T-helper 17 cell (primary cell): ENCODE data around the gene RBM19. TPM values are rescaled to one million over a fixed set of nuclear protein-coding genes. Genes with fewer than 3 reads are reported as not detected.

Source experiments
- ATAC-seq: fragments of 150-1000 bp; cut with Tn5 transposase; 2 replicates; pipeline ENCODE4 v1.10.0; 2021; ENCODE audit warnings: mild to moderate bottlenecking, moderate library complexity
- DNase-seq, 3 donors: peaks; one replicate each; pipeline versions ENCODE4 v3.0.0 to v3.0.0-alpha.2; 2020 to 2021
- H3K9me3 ChIP-seq: one replicate; pipeline ENCODE4 v1.7.0; 2013; ENCODE audit warnings: low read length, mild to moderate bottlenecking; ENCODE audit not compliant: control insufficient read depth, poor library complexity, severe bottlenecking
- H3K27ac Mint-ChIP-seq: one replicate; pipeline ENCODE4 v1.8.0; 2022; ENCODE audit warnings: mild to moderate bottlenecking, moderate library complexity, mixed read lengths
- H3K27me3 Mint-ChIP-seq: one replicate; pipeline ENCODE4 v1.8.0; 2022; ENCODE audit warnings: mixed read lengths
- H3K36me3 Mint-ChIP-seq: one replicate; pipeline ENCODE4 v1.8.0; 2022; ENCODE audit warnings: low read depth, mixed read lengths
- H3K4me1 Mint-ChIP-seq: one replicate; pipeline ENCODE4 v1.8.0; 2022; ENCODE audit warnings: mild to moderate bottlenecking, mixed read lengths
- H3K4me3 Mint-ChIP-seq: one replicate; pipeline ENCODE4 v1.8.0; 2022; ENCODE audit warnings: mild to moderate bottlenecking, moderate library complexity, mixed read lengths
- total RNA-seq, 4 donors: library from RNA in 2 of 4; stranded (reverse) in 2 of 4; gene quantifications; one replicate each; pipeline ENCODE4 v1.2.3 and lab custom pipeline; 2022 to 2026

RBM19 gene
- total RNA-seq, 2 donors from 2014 or later: 52.9 to 63.0 TPM

GRCh38 chr12:113959096-113959495 is 7.0 kb downstream of the RBM19 start:
- DNase-seq: no peak
- Mint-ChIP-seq H3K4me1 (peaks cover 19% of the 10 kb centered on the region), H3K27ac (no peak overlapping the region), H3K36me3 (peaks cover 21% of the 10 kb centered on the region), H3K4me3 (no peak overlapping the region), H3K27me3 (no peaks in the 10 kb centered on the region)
- ATAC-seq: no peak
- no peaks in the 10 kb centered on the region for H3K9me3 ChIP-seq

- Mint-ChIP-seq H3K36me3 (peaks cover 21% of the 10 kb centered on the region), H3K4me3 (peak overlapping the region; percentile 49), H3K4me1 (peaks cover 15% of the 10 kb centered on the region), H3K27ac (no peak overlapping the region), H3K27me3 (no peaks in the 10 kb centered on the region)
- no peaks in the 10 kb centered on the region for H3K9me3 ChIP-seq
- ATAC-seq (no peak), DNase-seq (no peak)
Observed at GRCh38 chr12:113958108-113958507, 8.0 kb downstream of the RBM19 start.

GRCh38 chr12:113957627-113958026 is 8.5 kb downstream of the RBM19 start:
- no peak for DNase-seq
- no peak overlapping the region for H3K27ac Mint-ChIP-seq
- no peak overlapping the region for H3K4me3 Mint-ChIP-seq
- H3K36me3 Mint-ChIP-seq: peaks cover 21% of the 10 kb centered on the region
- H3K27me3 Mint-ChIP-seq: no peaks in the 10 kb centered on the region
- ATAC-seq: no peak
- no peaks in the 10 kb centered on the region for H3K9me3 ChIP-seq
- peaks cover 13% of the 10 kb centered on the region for H3K4me1 Mint-ChIP-seq

- no peak for ATAC-seq
- H3K4me3 Mint-ChIP-seq: no peak overlapping the region
- DNase-seq: no peak
- H3K4me1 Mint-ChIP-seq: peaks cover 8% of the 10 kb centered on the region
- no peaks in the 10 kb centered on the region for H3K9me3 ChIP-seq
- H3K27ac Mint-ChIP-seq: no peak overlapping the region
- H3K27me3 Mint-ChIP-seq: no peaks in the 10 kb centered on the region
- peaks cover 17% of the 10 kb centered on the region for H3K36me3 Mint-ChIP-seq
Observed at GRCh38 chr12:113955109-113955970, 10.8 kb downstream of the RBM19 start.

- Mint-ChIP-seq H3K36me3 (peaks cover 19% of the 10 kb centered on the region), H3K4me1 (peaks cover 8% of the 10 kb centered on the region), H3K27ac (no peak overlapping the region), H3K4me3 (no peak overlapping the region), H3K27me3 (no peaks in the 10 kb centered on the region)
- ATAC-seq (no peak), DNase-seq (no peak)
- H3K9me3 ChIP-seq: no peaks in the 10 kb centered on the region
Observed at GRCh38 chr12:113954547-113954946, 11.6 kb downstream of the RBM19 start.

GRCh38 chr12:113950873-113951272 is 15.3 kb downstream of the RBM19 start:
- peaks cover 11% of the 10 kb centered on the region for H3K36me3 Mint-ChIP-seq
- ATAC-seq (no peak), DNase-seq (no peak)
- H3K27ac Mint-ChIP-seq: no peak overlapping the region
- no peak overlapping the region for H3K4me3 Mint-ChIP-seq
- H3K27me3 Mint-ChIP-seq: no peaks in the 10 kb centered on the region
- H3K9me3 ChIP-seq: no peaks in the 10 kb centered on the region
- H3K4me1 Mint-ChIP-seq: no peaks in the 10 kb centered on the region

- Mint-ChIP-seq H3K27ac (no peak overlapping the region), H3K4me1 (no peaks in the 10 kb centered on the region), H3K4me3 (no peak overlapping the region), H3K36me3 (peaks cover 10% of the 10 kb centered on the region), H3K27me3 (no peaks in the 10 kb centered on the region)
- ATAC-seq: no peak
- no peak for DNase-seq
- H3K9me3 ChIP-seq: no peaks in the 10 kb centered on the region
Observed at GRCh38 chr12:113949321-113950305, 16.5 kb downstream of the RBM19 start.

- no peaks in the 10 kb centered on the region for H3K4me1 Mint-ChIP-seq
- ATAC-seq (no peak), DNase-seq (no peak)
- H3K27ac Mint-ChIP-seq: peak overlapping the region; percentile 66
- peaks cover 10% of the 10 kb centered on the region for H3K36me3 Mint-ChIP-seq
- H3K9me3 ChIP-seq: no peaks in the 10 kb centered on the region
- no peaks in the 10 kb centered on the region for H3K27me3 Mint-ChIP-seq
- no peak overlapping the region for H3K4me3 Mint-ChIP-seq
Observed at GRCh38 chr12:113948151-113948914, 17.8 kb downstream of the RBM19 start.

GRCh38 chr12:113946175-113946574 is 19.9 kb downstream of the RBM19 start:
- Mint-ChIP-seq H3K36me3 (peaks cover 20% of the 10 kb centered on the region), H3K4me1 (peaks cover 2% of the 10 kb centered on the region), H3K4me3 (no peak overlapping the region), H3K27ac (no peak overlapping the region), H3K27me3 (no peaks in the 10 kb centered on the region)
- ATAC-seq: no peak
- no peaks in the 10 kb centered on the region for H3K9me3 ChIP-seq
- DNase-seq: no peak

GRCh38 chr12:113945174-113946173 is 20.7 kb downstream of the RBM19 start:
- ATAC-seq: no peak
- DNase-seq: no peak
- no peaks in the 10 kb centered on the region for H3K27me3 Mint-ChIP-seq
- no peaks in the 10 kb centered on the region for H3K9me3 ChIP-seq
- H3K36me3 Mint-ChIP-seq: peaks cover 18% of the 10 kb centered on the region
- no peak overlapping the region for H3K4me3 Mint-ChIP-seq
- H3K27ac Mint-ChIP-seq: no peak overlapping the region
- H3K4me1 Mint-ChIP-seq: peaks cover 2% of the 10 kb centered on the region

GRCh38 chr12:113942209-113942608 is 23.9 kb downstream of the RBM19 start:
- H3K27ac Mint-ChIP-seq: no peak overlapping the region
- H3K27me3 Mint-ChIP-seq: no peaks in the 10 kb centered on the region
- DNase-seq: no peak
- no peaks in the 10 kb centered on the region for H3K9me3 ChIP-seq
- peaks cover 4% of the 10 kb centered on the region for H3K4me1 Mint-ChIP-seq
- no peak for ATAC-seq
- H3K36me3 Mint-ChIP-seq: peaks cover 17% of the 10 kb centered on the region
- H3K4me3 Mint-ChIP-seq: no peak overlapping the region

GRCh38 chr12:113941208-113941486 is 25.0 kb downstream of the RBM19 start:
- DNase-seq (no peak), ATAC-seq (no peak)
- H3K27me3 Mint-ChIP-seq: no peaks in the 10 kb centered on the region

More at GRCh38 chr12:113941208-113941486, 25.0 kb downstream of the RBM19 start:
- Mint-ChIP-seq H3K4me3 (no peak overlapping the region), H3K36me3 (peaks cover 17% of the 10 kb centered on the region), H3K27ac (peak overlapping the region; percentile 4), H3K4me1 (peaks cover 4% of the 10 kb centered on the region)
- no peaks in the 10 kb centered on the region for H3K9me3 ChIP-seq
